Testis (tissue), 3 donors: ENCODE results near the gene MRPL42. TPM values are rescaled to one million over a fixed set of nuclear protein-coding genes. Genes with fewer than 3 reads are reported as not detected.

ENCODE experiments used
- DNase-seq: peaks from one replicate; pipeline ENCODE4 v3.0.0-alpha.2; 2019
- H3K27ac ChIP-seq, 2 donors: fragments of 200-600 bp; sonication (generic); one replicate each; pipeline ENCODE4 v1.5.1; 2019
- H3K27me3 ChIP-seq: fragments of 200-600 bp; sonication (generic); one replicate; pipeline ENCODE4 v1.5.1; 2019
- H3K36me3 ChIP-seq: fragments of 200-600 bp; sonication (generic); one replicate; pipeline ENCODE4 v1.5.1; 2017; ENCODE audit warnings: low read depth; ENCODE audit errors: missing control alignments
- H3K4me1 ChIP-seq: fragments of 200-600 bp; sonication (generic); one replicate; pipeline ENCODE4 v1.5.1; 2019
- H3K4me3 ChIP-seq, 2 donors: fragments of 200-600 bp; sonication (generic); one replicate each; pipeline ENCODE4 v1.5.1; 2017 to 2019
- H3K9me3 ChIP-seq: fragments of 200-600 bp; sonication (generic); one replicate; pipeline ENCODE4 v1.5.1; 2017
- POLR2A ChIP-seq: fragments of 450-650 bp; IDR thresholded peaks from one replicate; pipeline ENCODE4 v1.6.1; 2017; ENCODE audit warnings: antibody characterized with exemption, mild to moderate bottlenecking, moderate library complexity
- whole genome bisulfite sequencing, 2 donors: methylation state at CpG; one replicate each; pipeline ENCODE4 v1.1.5; 2018; 5-methylcytosine and 5-hydroxymethylcytosine counted together
- intact Hi-C: fragments of 100-400 bp; cut with DNase I; formaldehyde crosslinking; loops from one replicate; pipeline ENCODE4 v1.15.1; 2023; ENCODE audit warnings: low total_unique reads
- polyA plus RNA-seq: library from polyadenylated mRNA; stranded (reverse); fragments of 350-450 nt; fragmentation: Illumina TruSeq; extraction: RNeasy Lipid Tissue Mini Kit (QIAGEN cat#74804); gene quantifications from one replicate; pipeline ENCODE4 v1.2.3, GENCODE V29; 2014; ENCODE audit warnings: low read depth, low replicate concordance; ENCODE audit not compliant: insufficient read depth
- total RNA-seq, 2 donors: library from RNA; depleted of rRNA; stranded (reverse); fragments of >200 nt; gene quantifications; one replicate each; pipeline ENCODE4 v1.2.3, GENCODE V29; 2016
- TF ChIP-seq, protein P1 (sequence below), 3 experiments: fragments of 450-650 bp in 2 of 3; fragments of 200-600 bp in 1 of 3; sonication (generic) in 1 of 3; IDR thresholded peaks; one replicate each; pipeline ENCODE4 v1.5.1; 2016 to 2019; ENCODE audit warnings: antibody characterized with exemption in 3 of 3, mild to moderate bottlenecking in 2 of 3, moderate library complexity in 1 of 3

Gene MRPL42
- total and polyA plus RNA-seq, 3 donors from 2014 or later, result 38.8 to 93.5 (median 39.6) TPM

DNA sequence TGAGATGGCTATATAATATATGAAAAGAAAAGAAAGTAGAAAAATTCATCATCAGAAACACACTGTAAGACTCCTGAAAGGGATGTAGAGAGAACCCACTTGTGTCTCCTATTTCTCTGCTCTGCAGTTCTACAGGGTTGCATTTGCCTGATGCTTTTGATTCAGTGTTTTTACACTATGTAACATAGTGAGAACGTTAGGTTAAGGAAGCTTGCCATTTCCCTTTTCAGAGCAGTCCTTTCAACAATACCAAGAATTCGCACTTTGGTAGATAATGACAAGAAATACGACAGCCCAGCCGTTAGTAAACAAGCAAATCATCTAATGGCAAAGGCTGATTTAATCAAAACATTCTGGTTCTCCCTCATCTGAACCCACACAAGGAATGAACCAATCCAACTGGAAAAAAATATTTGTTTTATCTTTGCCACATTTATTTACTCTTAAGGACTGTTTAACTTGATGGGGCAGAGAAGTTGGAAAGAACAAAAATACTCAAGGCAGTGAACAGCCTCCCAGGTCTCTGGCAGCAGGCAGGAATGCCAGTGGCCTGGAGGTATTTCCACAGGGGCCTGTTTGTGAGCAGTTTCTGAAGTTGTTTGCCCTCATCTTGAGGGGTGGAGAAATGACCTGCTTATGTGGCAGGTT is 74.4 kb downstream of the MRPL42 start:
- Histone ChIP-seq H3K36me3 (no peaks in the 10 kb centered on the region), H3K9me3 (no peaks in the 10 kb centered on the region), H3K27me3 (no peaks in the 10 kb centered on the region), H3K4me3 (no peak overlapping the region), H3K27ac (no peak overlapping the region), H3K4me1 (no peaks in the 10 kb centered on the region)
- 19 to 37% methylated on average over 4 of the region's 4 CpGs for whole genome bisulfite sequencing, 2 donors
- DNase-seq, result no peak
- TF ChIP-seq POLR2A, result no peak
- TF ChIP-seq, protein P1, sequence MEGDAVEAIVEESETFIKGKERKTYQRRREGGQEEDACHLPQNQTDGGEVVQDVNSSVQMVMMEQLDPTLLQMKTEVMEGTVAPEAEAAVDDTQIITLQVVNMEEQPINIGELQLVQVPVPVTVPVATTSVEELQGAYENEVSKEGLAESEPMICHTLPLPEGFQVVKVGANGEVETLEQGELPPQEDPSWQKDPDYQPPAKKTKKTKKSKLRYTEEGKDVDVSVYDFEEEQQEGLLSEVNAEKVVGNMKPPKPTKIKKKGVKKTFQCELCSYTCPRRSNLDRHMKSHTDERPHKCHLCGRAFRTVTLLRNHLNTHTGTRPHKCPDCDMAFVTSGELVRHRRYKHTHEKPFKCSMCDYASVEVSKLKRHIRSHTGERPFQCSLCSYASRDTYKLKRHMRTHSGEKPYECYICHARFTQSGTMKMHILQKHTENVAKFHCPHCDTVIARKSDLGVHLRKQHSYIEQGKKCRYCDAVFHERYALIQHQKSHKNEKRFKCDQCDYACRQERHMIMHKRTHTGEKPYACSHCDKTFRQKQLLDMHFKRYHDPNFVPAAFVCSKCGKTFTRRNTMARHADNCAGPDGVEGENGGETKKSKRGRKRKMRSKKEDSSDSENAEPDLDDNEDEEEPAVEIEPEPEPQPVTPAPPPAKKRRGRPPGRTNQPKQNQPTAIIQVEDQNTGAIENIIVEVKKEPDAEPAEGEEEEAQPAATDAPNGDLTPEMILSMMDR (IDR thresholded peaks at IDR 0.05), result no peak
- intact Hi-C loops, result no loop called here

DNA sequence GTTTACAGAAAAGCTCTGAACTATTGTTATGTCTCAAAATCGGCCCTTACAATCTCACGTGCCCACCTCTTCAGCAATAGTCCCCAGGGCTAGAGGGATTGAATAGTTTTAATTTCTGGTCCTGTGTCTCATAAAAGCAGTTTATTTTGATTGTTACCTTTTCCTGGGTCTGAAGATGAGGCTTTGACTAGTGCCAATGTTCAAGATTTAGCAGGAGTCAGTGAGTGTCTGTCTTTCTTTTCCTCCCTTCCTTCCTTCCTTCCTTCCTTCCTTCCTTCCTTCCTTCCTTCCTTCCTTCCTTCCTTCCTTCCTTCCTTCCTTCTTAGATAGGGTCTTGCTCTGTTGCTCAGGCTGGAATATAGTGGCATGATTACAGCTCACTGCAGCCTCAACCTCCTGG is 80.5 kb downstream of the MRPL42 start:
- Histone ChIP-seq H3K36me3 (no peaks in the 10 kb centered on the region), H3K27me3 (no peaks in the 10 kb centered on the region), H3K4me3 (no peak overlapping the region), H3K27ac (no peak overlapping the region), H3K9me3 (no peaks in the 10 kb centered on the region), H3K4me1 (no peaks in the 10 kb centered on the region)
- intact Hi-C loops, result no loop called here
- 90 to 94% methylated on average over 2 of the region's 2 CpGs for WGBS, 2 donors
- TF ChIP-seq, protein P1 (IDR thresholded peaks at IDR 0.05), result no peak
- no peak for TF ChIP-seq POLR2A
- no peak for DNase-seq

DNA sequence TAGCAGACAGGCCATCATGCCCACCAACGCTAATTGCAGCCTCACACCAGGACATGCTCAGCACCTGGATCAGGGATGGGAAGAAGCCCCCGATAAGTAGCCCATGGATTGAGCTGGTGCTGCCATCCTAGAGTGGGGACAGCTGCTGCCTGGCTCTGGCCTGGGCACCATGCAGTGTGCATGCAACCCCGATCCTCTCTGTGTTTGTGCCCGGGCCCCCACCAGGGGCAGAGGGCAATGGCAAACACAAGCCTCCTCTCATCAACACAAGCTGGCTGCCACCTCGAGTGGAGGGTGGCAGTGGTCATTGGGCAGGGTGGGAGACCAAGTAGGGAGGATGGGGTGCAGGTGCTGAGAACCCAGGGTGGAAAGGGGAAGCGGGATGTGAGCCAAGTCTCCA is 81.9 kb downstream of the MRPL42 start:
- Histone ChIP-seq H3K36me3 (no peaks in the 10 kb centered on the region), H3K4me1 (no peaks in the 10 kb centered on the region), H3K4me3 (no peak overlapping the region), H3K9me3 (no peaks in the 10 kb centered on the region), H3K27ac (no peak overlapping the region), H3K27me3 (no peaks in the 10 kb centered on the region)
- WGBS, 2 donors, result 82 to 91% methylated on average over 3 to 6 of the region's 6 CpGs
- intact Hi-C loops, result no loop called here
- no peak for DNase-seq
- TF ChIP-seq, protein P1 (IDR thresholded peaks at IDR 0.05), result no peak
- no peak for TF ChIP-seq POLR2A

DNA sequence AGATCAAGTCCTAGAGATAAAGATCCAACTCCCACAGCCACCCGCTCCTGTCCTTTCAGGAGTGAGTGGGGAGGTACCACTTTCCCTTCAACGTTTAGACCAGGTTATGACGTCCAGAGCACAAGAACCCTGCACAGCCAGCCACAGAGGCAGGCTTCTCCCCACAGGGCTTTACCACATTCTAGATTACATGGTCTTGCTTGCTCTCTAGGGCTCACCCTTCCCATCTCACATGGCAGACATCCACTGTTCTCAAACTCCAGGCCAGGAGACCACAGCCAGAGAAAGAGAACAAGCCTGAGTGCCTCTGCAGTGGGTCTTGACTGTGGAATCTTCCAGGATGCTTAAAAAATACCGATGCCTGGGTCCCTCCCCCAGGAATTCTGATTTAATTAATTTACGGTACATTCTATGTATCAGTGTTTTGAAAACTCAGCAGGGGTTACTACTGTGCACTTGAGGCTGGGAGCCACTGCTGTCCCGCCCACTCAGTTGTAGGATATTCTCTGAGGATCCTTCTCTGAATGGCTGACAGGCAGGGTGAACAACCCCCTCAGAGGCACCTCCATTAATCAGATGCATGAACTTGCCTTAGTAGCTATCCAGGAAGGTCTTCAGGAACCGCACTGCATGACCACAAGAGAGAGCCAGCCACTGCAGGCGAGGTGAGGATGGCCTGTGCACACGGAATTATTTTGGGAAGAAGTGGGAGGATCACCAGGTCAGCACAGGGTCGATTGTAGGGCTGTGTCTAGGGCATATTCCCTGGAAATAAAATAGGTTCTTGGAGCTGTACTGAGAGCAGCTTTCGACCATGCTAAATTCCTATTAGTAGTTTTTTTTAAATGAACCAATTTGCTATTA is 83.7 kb downstream of the MRPL42 start:
- no peak for DNase-seq
- Histone ChIP-seq H3K27ac (no peak overlapping the region), H3K27me3 (no peaks in the 10 kb centered on the region), H3K4me3 (no peak overlapping the region), H3K4me1 (no peaks in the 10 kb centered on the region), H3K36me3 (no peaks in the 10 kb centered on the region), H3K9me3 (no peaks in the 10 kb centered on the region)
- TF ChIP-seq POLR2A, result no peak
- TF ChIP-seq, protein P1 (IDR thresholded peaks at IDR 0.05), result no peak
- intact Hi-C loops, result no loop called here
- WGBS, 2 donors, result 67 to 71% methylated on average over 11 of the region's 11 CpGs
